ENCODE results near the gene PRIMPOL. TPM values are rescaled to one million over a fixed set of nuclear protein-coding genes. Genes with fewer than 3 reads are reported as not detected.

The PRIMPOL gene
- total and polyA plus RNA-seq, 2 of the 4 experiments (the other 2 are of a cell fraction), result 5.6 to 8.8 TPM

- Histone ChIP-seq H4K20me1 (ENCODE audit: insufficient read depth, low read length) (no peaks in the 10 kb centered on the region), H2BK15ac (ENCODE audit: low read depth, low read length) (no peak overlapping the region; the same call in 2 of the 3 replicates), H3K9me1 (ENCODE audit: insufficient read depth, low read length) (no peaks in the 10 kb centered on the region), H3K4me3 (ENCODE audit: insufficient read depth, low read depth, low read length) (no peak overlapping the region), H3K23ac (ENCODE audit: low read depth, low read length) (no peak overlapping the region), H2AFZ (replicated peaks; ENCODE audit: low read length, poor library complexity) (no peak overlapping the region), H3K27ac (ENCODE audit: insufficient read depth, low read length) (no peak overlapping the region), H3K18ac (ENCODE audit: low read depth, low read length) (no peak overlapping the region), H4K5ac (ENCODE audit: low read depth, low read length) (no peak overlapping the region), H3K9ac (ENCODE audit: low read depth, low read length) (no peak overlapping the region), H2BK5ac (ENCODE audit: low read depth, low read length, poor library complexity, severe bottlenecking) (no peak overlapping the region), H3K36me3 (ENCODE audit: control insufficient read depth, insufficient read depth, low read length) (peaks cover 1% of the 10 kb centered on the region; the same call in 1 of the 2 replicates), H3K79me1 (ENCODE audit: low read depth in 1 of 2, low read length in 2 of 2) (0 out of 4 replicates have a peak, but pooled peaks cover 0 to 2% of the 10 kb centered on the region in 2 experiments), H2AK9ac (replicated peaks; ENCODE audit: low read depth, low read length, poor library complexity) (no peak overlapping the region), H2AK5ac (ENCODE audit: low read depth, low read length) (no peak overlapping the region), H3K4me2 (ENCODE audit: low read depth, low read length) (no peak overlapping the region), H4K91ac (ENCODE audit: insufficient read depth, low read depth, low read length) (no peak overlapping the region), H3K4me1 (ENCODE audit: control insufficient read depth, insufficient read depth, low read length) (peaks cover 2% of the 10 kb centered on the region; the same call in 1 of the 2 replicates), H3K27me3 (ENCODE audit: control insufficient read depth, insufficient read depth, low read length) (no peaks in the 10 kb centered on the region), H2BK120ac (ENCODE audit: low read depth, low read length) (no peak overlapping the region), H3K4ac (ENCODE audit: low read depth, low read length) (no peak overlapping the region), H3K9me3 (ENCODE audit: control insufficient read depth, insufficient read depth, low read length) (no peaks in the 10 kb centered on the region), H2BK20ac (ENCODE audit: low read depth, low read length) (no peak overlapping the region), H3K56ac (ENCODE audit: extremely low read depth, insufficient read depth, low read length) (no peak overlapping the region), H3K14ac (replicated peaks; ENCODE audit: low read depth, low read length) (no peak overlapping the region), H4K8ac (ENCODE audit: low read depth in 2 of 2, low read length in 2 of 2) (no peak overlapping the region)
- dilution Hi-C loops (cut with HindIII; ENCODE audit: low sequenced_read_pairs, unreplicated experiment) (no loop called here), in situ Hi-C loops (cut with MboI; ENCODE audit: low sequenced_read_pairs) (no loop called here), intact Hi-C loops (cut with micrococcal nuclease) (no loop called here)
- ATAC-seq (ENCODE audit: low read depth) (no peak), DNase-seq (no peak)
- CTCF ChIA-PET, result interaction anchor here (1.1 kb wide), 1 partner anchor 9 kb away, joined by 3 read pairs; no protein-coding TSS in a partner anchor
- no TSS peak for BruUV-seq (replicated peaks)
- TF ChIP-seq CEBPB (IDR thresholded peaks at IDR 0.05; ENCODE audit: low read depth, low read length) (no peak), NFE2L2 (IDR thresholded peaks at IDR 0.05; ENCODE audit: low read depth, low read length) (no peak), SMC3 (IDR thresholded peaks at IDR 0.05; ENCODE audit: low read depth, low read length) (no peak), POLR2A (IDR thresholded peaks at IDR 0.05; ENCODE audit: low read depth, low read length) (no peak), USF2 (IDR thresholded peaks at IDR 0.05; ENCODE audit: low read depth, low read length) (no peak), MXI1 (IDR thresholded peaks at IDR 0.05; ENCODE audit: borderline replicate concordance, low read depth, low read length) (no peak), RCOR1 (IDR thresholded peaks at IDR 0.05; ENCODE audit: insufficient replicate concordance, low read length) (no peak), FOS (IDR thresholded peaks at IDR 0.05; ENCODE audit: low read depth, low read length) (no peak), ELK1 (IDR thresholded peaks at IDR 0.05; ENCODE audit: borderline replicate concordance, low read depth, low read length) (no peak), RFX5 (IDR thresholded peaks at IDR 0.05; ENCODE audit: low read depth, low read length) (no peak), CTCF (conservative IDR thresholded peaks at IDR 0.05; ENCODE audit: low read depth, low read length) (no peak), MAZ (IDR thresholded peaks at IDR 0.05; ENCODE audit: borderline replicate concordance, low read depth, low read length) (no peak), MAFK (IDR thresholded peaks at IDR 0.05; ENCODE audit: low read depth, low read length) (no peak), CHD1 (IDR thresholded peaks at IDR 0.05; ENCODE audit: low read depth, low read length) (no peak), BHLHE40 (IDR thresholded peaks at IDR 0.05; ENCODE audit: low read depth, low read length) (no peak), RAD21 (IDR thresholded peaks at IDR 0.05; ENCODE audit: low read length) (no peak)
- POLR2A ChIA-PET (ENCODE audit: unreplicated experiment), result no interaction called here
Measured at GRCh38 chr4:184694412-184694956, 44.9 kb downstream of the PRIMPOL start.

Measured in IMR-90 (cell line).